Measurements from ENCODE around the gene SRRM1. TPM values are rescaled to one million over a fixed set of nuclear protein-coding genes. Genes with fewer than 3 reads are reported as not detected.
"Not testable (repeated sequence)": the region's sequence is repeated elsewhere in the genome, so short reads cannot be mapped to it uniquely, and the experiment has no call there.

The SRRM1 gene
- total RNA-seq, 1 donor, result 62.2 TPM

DNA sequence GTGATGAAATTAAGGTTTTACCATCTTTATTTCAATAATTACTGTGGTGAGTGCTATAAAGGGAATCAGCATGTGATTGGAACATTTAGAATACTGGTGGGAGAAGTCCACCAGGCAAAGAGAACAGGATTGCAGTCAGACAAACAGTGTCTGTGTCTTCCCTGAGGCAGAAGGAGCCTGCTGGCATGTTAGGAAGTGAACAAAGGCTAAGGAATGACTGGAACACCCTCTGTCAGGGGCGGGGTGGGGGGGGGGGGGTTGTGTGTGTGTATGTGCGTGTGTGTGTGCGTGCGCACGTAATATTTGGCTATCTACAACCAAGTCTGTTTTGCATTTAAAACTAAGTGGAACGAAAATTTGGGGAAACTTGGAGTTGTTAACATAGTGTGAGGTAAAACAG, 30.2 kb downstream of the SRRM1 start:
- TF ChIP-seq, protein P1, sequence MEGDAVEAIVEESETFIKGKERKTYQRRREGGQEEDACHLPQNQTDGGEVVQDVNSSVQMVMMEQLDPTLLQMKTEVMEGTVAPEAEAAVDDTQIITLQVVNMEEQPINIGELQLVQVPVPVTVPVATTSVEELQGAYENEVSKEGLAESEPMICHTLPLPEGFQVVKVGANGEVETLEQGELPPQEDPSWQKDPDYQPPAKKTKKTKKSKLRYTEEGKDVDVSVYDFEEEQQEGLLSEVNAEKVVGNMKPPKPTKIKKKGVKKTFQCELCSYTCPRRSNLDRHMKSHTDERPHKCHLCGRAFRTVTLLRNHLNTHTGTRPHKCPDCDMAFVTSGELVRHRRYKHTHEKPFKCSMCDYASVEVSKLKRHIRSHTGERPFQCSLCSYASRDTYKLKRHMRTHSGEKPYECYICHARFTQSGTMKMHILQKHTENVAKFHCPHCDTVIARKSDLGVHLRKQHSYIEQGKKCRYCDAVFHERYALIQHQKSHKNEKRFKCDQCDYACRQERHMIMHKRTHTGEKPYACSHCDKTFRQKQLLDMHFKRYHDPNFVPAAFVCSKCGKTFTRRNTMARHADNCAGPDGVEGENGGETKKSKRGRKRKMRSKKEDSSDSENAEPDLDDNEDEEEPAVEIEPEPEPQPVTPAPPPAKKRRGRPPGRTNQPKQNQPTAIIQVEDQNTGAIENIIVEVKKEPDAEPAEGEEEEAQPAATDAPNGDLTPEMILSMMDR (IDR thresholded peaks at IDR 0.05; ENCODE audit: insufficient read depth, low read depth, low read length), result no peak
- no peak overlapping the region for H3K4me3 ChIP-seq (ENCODE audit: low read depth, low read length)
- no peak for DNase-seq (ENCODE audit: low read depth)

DNA sequence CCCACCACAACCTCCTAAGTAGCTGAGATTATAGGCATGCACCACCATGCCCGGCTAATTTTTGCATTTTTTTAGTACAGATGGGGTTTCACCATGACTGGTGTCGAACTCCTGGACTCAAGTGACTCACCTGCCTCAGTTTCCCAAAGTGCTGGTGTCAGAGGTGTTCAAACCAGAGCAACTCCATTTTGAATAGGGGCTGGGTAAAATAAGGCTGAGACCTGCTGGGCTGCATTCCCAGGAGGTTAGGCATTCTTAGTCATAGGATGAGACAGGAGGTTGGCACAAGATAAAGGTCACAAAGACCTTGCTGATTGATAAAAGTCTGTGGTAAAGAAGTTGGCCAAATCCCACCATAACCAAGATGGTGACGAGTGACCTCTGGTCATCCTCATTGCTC, 35.3 kb downstream of the SRRM1 start:
- H3K4me3 ChIP-seq (ENCODE audit: low read depth, low read length); DNase-seq (ENCODE audit: low read depth): not testable (repeated sequence)

DNA sequence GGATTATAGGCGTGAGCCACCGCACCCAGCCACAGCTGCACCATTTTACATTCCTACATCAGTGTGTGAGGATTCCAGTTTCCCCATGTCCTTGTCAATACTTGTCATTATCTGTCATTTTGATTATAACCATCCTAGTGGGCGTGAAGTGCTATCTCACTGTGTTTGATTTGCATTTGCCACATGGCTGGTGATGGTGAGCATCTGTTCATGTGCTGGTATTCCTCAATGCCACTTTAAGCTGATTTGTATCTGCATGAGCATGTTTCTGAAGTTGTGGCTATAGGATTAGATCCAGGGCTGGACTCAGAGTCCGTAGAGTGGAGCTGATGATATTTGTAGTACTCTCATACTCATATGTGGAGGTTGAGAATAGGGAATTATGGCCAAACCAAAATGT, 36.6 kb downstream of the SRRM1 start:
- TF ChIP-seq, protein P1 (IDR thresholded peaks at IDR 0.05; ENCODE audit: insufficient read depth, low read depth, low read length), result no peak
- no peak for DNase-seq (ENCODE audit: low read depth)
- no peak overlapping the region for H3K4me3 ChIP-seq (ENCODE audit: low read depth, low read length)

DNA sequence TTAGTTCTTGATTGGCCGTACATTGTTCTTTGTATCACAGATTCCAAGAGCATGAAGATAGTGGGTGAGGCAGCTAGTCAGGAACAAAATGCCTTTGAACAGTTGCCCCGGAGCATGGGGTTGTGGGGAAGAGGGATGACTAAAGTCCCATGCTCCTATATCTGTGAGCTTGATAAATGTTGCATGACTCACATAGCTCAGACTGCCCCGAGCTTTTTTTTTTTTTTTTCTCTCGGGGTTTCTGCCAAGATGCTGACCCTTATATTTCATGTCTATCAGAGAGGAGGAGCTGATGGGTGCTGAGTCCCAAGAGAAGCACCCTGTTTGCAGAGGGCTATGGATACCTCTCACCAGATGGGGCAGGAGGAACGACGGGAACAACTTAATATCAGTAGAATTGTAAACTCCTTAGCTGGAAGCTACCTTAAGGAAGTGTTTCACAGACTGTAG, 40.6 kb downstream of the SRRM1 start:
- peak; percentile 92 for DNase-seq (ENCODE audit: low read depth)
- H3K4me3 ChIP-seq (ENCODE audit: low read depth, low read length), result no peak overlapping the region
- TF ChIP-seq, protein P1 (IDR thresholded peaks at IDR 0.05; ENCODE audit: insufficient read depth, low read depth, low read length), result no peak

DNA sequence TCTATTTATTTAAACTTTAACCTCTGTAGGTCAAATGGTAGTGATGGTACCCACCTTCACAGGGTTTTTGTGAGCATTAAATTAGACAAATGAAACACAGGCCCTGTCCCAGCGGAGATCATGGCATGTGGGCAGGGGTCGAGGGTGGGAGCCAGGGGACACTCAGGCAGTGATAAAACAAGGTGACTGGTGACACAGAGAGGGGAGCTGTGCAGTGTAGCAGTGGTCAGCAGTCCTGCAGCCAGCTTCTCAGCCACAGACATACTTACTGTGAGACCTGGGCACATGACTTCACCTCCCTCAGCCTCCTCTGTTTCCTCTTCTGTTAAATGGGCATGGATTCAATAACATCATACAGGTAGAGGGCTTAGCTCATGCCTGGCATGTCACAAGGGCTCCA, 44.9 kb downstream of the SRRM1 start:
- DNase-seq (ENCODE audit: low read depth), result no peak
- TF ChIP-seq, protein P1 (IDR thresholded peaks at IDR 0.05; ENCODE audit: insufficient read depth, low read depth, low read length), result no peak
- no peak overlapping the region for H3K4me3 ChIP-seq (ENCODE audit: low read depth, low read length)

DNA sequence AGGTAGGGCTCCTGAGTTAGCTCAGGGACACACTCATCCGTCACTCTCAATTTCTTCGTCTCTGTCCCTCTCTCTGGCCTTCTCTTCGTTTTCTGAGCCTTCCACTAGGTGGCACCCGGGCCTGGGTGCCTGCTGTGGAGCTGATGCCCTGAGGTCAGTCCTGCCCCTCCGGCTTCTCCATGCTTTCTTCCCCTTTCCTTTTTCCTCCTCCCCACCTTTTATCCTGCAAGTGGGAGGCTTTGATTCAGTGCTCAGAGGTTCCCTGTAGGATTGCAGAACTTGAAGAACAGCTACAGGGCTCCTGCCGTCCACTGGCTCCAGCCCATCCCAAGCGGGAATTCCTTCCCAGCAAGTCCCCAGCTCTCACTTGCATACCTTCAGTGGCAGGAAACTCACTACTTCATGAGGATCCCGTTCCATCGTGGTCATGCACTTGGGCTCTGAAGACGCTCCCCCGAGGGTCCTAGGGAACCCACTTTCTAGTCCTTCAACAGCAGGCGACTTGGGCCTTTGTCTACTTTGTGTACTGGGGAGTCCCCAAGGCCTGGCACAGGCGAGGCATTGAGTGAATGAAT, 45.6 kb downstream of the SRRM1 start:
- no peak overlapping the region for H3K4me3 ChIP-seq (ENCODE audit: low read depth, low read length)
- peak; percentile 71 for DNase-seq (ENCODE audit: low read depth)
- TF ChIP-seq, protein P1 (IDR thresholded peaks at IDR 0.05; ENCODE audit: insufficient read depth, low read depth, low read length), result peak; percentile 93

DNA sequence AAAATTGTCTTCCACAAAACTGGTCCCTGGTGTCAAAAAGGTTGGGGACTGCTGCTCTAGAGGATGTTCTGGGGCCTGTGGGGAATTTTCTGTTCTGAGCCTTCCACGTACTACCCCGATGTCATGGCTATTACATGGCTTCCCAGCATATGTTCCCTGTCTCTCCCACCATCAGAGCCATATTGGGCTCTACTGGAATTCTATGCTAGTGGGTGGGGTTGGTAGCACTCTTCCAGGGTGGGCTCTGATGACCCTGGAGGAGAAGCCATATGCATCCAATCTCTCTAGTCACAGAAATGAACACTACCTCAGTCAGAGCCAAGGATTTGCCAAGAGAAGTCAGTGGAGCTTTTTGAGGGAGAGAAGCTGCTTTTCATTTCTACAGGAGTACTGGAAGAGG, 47.9 kb downstream of the SRRM1 start:
- no peak overlapping the region for H3K4me3 ChIP-seq (ENCODE audit: low read depth, low read length)
- TF ChIP-seq, protein P1 (IDR thresholded peaks at IDR 0.05; ENCODE audit: insufficient read depth, low read depth, low read length), result no peak
- no peak for DNase-seq (ENCODE audit: low read depth)

Measured in fibroblast of villous mesenchyme (primary cell).